ENCODE results near the gene C3. TPM values are rescaled to one million over a fixed set of nuclear protein-coding genes. Genes with fewer than 3 reads are reported as not detected.

The C3 gene
- total and polyA plus RNA-seq, 7 donors = 9.0 to 1,284 (median 317) TPM

DNA sequence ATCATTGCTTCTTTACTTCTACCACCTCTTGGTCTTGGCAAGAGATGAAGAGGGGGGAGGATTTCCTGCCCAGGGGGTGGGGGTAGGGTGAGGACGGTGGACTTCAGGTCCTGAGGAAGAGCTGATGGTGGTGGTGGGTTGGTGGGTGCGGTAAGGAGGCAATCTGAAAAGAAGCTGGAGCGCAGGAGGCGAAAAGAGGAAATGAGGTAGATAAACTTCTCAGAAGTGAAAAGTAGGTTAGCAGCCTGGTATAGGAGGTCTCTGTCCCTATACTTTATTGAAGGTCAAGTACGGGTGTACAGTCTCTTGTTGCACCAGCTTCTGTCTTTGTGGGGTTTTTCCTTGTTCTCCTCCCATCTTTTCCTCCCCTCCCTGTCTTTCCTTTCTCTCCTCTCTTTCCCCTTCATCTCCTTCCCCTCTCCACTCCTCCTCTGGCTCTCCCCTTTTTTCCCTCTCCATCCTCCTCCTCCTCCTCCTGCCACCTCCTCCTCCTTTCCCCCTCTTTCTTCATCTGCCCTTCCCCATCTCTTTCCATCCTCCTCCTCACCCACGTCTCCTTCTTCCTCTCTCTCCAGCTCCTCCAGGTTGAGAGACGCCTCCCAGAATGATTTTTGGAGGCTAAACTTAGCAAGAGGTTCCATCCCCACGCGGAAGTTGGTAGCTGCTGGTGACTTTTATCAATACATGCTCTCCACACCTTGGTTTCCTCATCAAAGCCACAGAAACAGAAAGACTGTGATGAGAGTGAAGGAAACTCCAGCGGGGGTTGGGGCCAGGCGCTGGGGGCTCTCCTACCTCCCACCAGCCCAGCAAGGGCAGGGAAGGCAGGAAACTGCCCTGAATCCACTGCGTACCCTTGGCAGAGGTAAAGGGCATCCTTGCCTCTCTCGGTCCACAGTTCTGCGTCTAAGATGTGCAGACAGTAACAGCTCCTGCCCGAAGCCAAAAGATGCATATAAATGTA, 65.8 kb downstream of the C3 start:
- Histone ChIP-seq H3K27ac (no peak overlapping the region), H3K27me3 (peaks cover under 1 to 47% (median 26%) of the 10 kb centered on the region in 3 donors)
- WGBS, 2 donors = 44 to 64% methylated on average over 15 of the region's 15 CpGs

DNA sequence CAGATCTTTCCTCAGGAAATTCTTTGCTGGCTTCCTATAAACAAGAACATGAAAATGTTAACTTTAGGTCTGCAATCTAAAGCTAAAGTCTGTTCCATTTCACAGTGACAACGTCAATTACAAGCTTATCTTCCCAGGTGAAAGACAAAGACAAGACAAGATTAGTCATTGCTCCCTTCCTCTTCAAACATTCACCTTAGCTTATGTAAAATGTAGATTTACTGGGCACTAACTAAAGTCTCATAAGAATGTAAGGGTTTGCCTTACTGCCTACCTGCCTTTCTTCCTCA, 67.7 kb downstream of the C3 start:
- DNase-seq = no peak
- intact Hi-C loops (cut with DNase I) = no loop called here
- H3K4me3 ChIP-seq = no peak overlapping the region
- peaks cover 0 to 28% (median 8%) of the 10 kb centered on the region in 3 donors for H3K27me3 ChIP-seq
- H3K36me3 ChIP-seq = no peaks in the 10 kb centered on the region
- H3K4me1 ChIP-seq = no peaks in the 10 kb centered on the region
- WGBS, 2 donors = 29 to 46% methylated on average over 1 of the region's 1 CpG
- H3K27ac ChIP-seq = no peak overlapping the region
- H3K9me3 ChIP-seq = peaks cover 0 to 4% (median 0%) of the 10 kb centered on the region in 4 donors
- TF ChIP-seq, protein P1, sequence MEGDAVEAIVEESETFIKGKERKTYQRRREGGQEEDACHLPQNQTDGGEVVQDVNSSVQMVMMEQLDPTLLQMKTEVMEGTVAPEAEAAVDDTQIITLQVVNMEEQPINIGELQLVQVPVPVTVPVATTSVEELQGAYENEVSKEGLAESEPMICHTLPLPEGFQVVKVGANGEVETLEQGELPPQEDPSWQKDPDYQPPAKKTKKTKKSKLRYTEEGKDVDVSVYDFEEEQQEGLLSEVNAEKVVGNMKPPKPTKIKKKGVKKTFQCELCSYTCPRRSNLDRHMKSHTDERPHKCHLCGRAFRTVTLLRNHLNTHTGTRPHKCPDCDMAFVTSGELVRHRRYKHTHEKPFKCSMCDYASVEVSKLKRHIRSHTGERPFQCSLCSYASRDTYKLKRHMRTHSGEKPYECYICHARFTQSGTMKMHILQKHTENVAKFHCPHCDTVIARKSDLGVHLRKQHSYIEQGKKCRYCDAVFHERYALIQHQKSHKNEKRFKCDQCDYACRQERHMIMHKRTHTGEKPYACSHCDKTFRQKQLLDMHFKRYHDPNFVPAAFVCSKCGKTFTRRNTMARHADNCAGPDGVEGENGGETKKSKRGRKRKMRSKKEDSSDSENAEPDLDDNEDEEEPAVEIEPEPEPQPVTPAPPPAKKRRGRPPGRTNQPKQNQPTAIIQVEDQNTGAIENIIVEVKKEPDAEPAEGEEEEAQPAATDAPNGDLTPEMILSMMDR (IDR thresholded peaks at IDR 0.05) = no peak
- TF ChIP-seq POLR2A (IDR thresholded peaks at IDR 0.05) (no peak), EP300 (IDR thresholded peaks at IDR 0.05) (no peak)

More for the DNA sequence above, 65.8 kb downstream of the C3 start:
- no peak for DNase-seq
- intact Hi-C loops (cut with DNase I) = no loop called here
- Histone ChIP-seq H3K36me3 (no peaks in the 10 kb centered on the region), H3K4me1 (no peaks in the 10 kb centered on the region), H3K9me3 (peaks cover 0 to 4% (median 0%) of the 10 kb centered on the region in 4 donors), H3K4me3 (no peak overlapping the region)
- no peak for TF ChIP-seq POLR2AphosphoS5 (IDR thresholded peaks at IDR 0.05)
- TF ChIP-seq, protein P1 (IDR thresholded peaks at IDR 0.05) = no peak
- TF ChIP-seq POLR2A (IDR thresholded peaks at IDR 0.05) = no peak
- no peak for TF ChIP-seq EP300 (IDR thresholded peaks at IDR 0.05)

DNA sequence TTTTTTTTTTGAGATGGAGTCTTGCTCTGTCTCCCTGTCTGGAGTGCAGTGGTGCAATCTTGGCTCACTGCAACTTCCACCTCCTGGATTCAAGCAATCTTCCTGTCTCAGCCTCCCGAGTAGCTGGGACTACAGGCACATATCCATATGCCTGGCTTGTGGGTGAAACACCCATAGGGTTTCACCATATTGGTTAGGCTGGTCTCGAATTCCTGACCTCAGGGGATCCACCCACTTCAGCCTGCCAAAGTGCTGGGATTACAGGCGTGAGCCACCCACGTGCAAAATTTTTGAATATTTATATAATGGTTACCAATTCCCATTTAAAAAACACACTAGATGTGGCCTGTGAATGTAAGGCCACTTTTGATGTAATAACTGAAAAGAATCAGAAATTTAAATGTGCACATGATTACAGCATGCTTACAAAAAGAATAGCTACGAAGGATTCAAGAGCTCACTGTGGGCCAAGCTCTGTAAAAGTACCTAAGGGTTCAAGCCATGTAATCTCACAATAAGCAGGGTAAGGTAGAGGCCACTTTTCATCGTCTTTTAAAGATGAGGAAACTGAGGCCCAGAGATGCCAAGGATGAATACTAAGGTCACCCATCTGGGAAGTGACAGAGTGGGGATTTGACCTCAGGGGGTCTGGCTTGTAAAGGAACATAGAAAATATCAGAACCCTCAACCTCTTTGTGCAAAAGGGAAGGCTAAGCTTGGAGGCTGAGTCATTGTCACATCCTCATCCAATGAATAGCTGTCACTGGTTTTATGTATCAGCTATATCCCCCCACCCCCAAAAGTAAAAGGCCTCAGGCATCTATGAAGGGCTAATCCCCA, 68.3 kb downstream of the C3 start:
- Histone ChIP-seq H3K27ac (no peak overlapping the region), H3K9me3 (peaks cover 0 to 4% (median 0%) of the 10 kb centered on the region in 4 donors), H3K36me3 (no peaks in the 10 kb centered on the region), H3K4me3 (no peak overlapping the region), H3K27me3 (peaks cover 0 to 27% (median 2%) of the 10 kb centered on the region in 3 donors), H3K4me1 (no peaks in the 10 kb centered on the region)
- TF ChIP-seq EP300 (IDR thresholded peaks at IDR 0.05) (no peak), POLR2A (IDR thresholded peaks at IDR 0.05) (no peak), POLR2AphosphoS5 (IDR thresholded peaks at IDR 0.05) (no peak)
- TF ChIP-seq, protein P1 (IDR thresholded peaks at IDR 0.05) = no peak
- intact Hi-C loops (cut with DNase I) = no loop called here
- DNase-seq = no peak
- WGBS, 2 donors = 67 to 84% methylated on average over 6 of the region's 6 CpGs

DNA sequence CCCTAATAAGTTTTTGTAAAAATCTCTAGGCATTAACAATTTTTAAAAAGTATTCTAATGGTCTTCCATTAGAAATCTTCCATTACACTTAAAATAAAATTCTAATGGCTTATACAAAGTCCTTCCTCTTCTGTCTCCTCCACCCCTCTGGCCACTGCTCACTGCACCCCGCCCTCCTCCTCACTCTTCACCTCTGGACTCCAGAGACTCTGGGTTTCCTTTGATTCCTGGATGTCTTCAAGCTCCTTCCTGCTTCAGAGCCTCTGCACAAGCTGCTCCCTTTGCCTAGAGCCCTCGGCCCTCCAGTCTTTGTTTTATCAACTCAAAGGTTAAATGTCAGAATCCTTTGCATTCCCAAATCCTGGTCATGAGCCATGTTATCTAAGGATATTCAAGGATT, 71.3 kb downstream of the C3 start:
- H3K27me3 ChIP-seq = peaks cover 0 to 14% (median 0%) of the 10 kb centered on the region in 3 donors
- no peaks in the 10 kb centered on the region for H3K36me3 ChIP-seq
- WGBS, 2 donors = 33 to 45% methylated on average over 2 of the region's 2 CpGs
- H3K27ac ChIP-seq = no peak overlapping the region
- no peaks in the 10 kb centered on the region for H3K4me1 ChIP-seq
- peaks cover 0 to 4% (median 0%) of the 10 kb centered on the region in 4 donors for H3K9me3 ChIP-seq
- no peak for TF ChIP-seq EP300 (IDR thresholded peaks at IDR 0.05)
- no peak for TF ChIP-seq POLR2AphosphoS5 (IDR thresholded peaks at IDR 0.05)
- no peak for TF ChIP-seq POLR2A (IDR thresholded peaks at IDR 0.05)
- TF ChIP-seq, protein P1 (IDR thresholded peaks at IDR 0.05) = no peak
- no peak overlapping the region for H3K4me3 ChIP-seq
- intact Hi-C loops (cut with DNase I) = no loop called here
- no peak for DNase-seq
